HEK293 (cell line): ENCODE measurements around the gene ADGRB3.
"Not testable (repeated sequence)": the region's sequence is repeated elsewhere in the genome, so short reads cannot be mapped to it uniquely, and the experiment has no call there.

ENCODE experiments used
- CTCF ChIA-PET: fragments of 350-600 bp; formaldehyde crosslinking; extraction: SDS; loops from one replicate; lab custom pipeline; 2021; ENCODE audit warnings: antibody characterized with exemption; lab: Yijun Ruan, JAX
- POLR2A ChIA-PET: fragments of 300-600 bp; formaldehyde crosslinking; extraction: SDS; loops from one replicate; lab custom pipeline; 2020; ENCODE audit warnings: antibody characterized with exemption, inconsistent platforms; lab: Yijun Ruan, JAX
- H3K27ac ChIP-seq: fragments of 200-500 bp; sonication (Bioruptor generic); 2 replicates; pipeline ENCODE4 v1.5.1; 2014; ENCODE audit warnings: low read depth, low read length, control low read depth, inconsistent platforms; ENCODE audit errors: extremely low read depth
- H3K36me3 ChIP-seq, 2 experiments: fragments of 200-500 bp in 1 of 2; sonication (Bioruptor generic) in 1 of 2; 1 replicate in 1 of 2; 2 replicates in 1 of 2; pipeline ENCODE4 v1.5.1; 2014 to 2017; ENCODE audit warnings: inconsistent platforms in 2 of 2, low read length in 2 of 2; ENCODE audit not compliant: control insufficient read depth in 2 of 2, insufficient read depth in 1 of 2
- H3K4me1 ChIP-seq: fragments of 200-500 bp; sonication (Bioruptor generic); 2 replicates; pipeline ENCODE4 v1.5.1; 2014; ENCODE audit warnings: mild to moderate bottlenecking, low read length, inconsistent platforms; ENCODE audit not compliant: control insufficient read depth, insufficient read depth
- H3K4me3 ChIP-seq: 2 replicates; pipeline ENCODE4 v1.5.1; 2011; ENCODE audit warnings: low read depth, mild to moderate bottlenecking, control low read depth, low read length, moderate library complexity
- H3K9me3 ChIP-seq: fragments of 200-500 bp; sonication (Bioruptor generic); 2 replicates; pipeline ENCODE4 v1.5.1; 2014; ENCODE audit warnings: low read depth, low read length, inconsistent platforms; ENCODE audit not compliant: control insufficient read depth, insufficient read depth
- BCL11B ChIP-seq: fragments of 450-650 bp; formaldehyde crosslinking; IDR thresholded peaks from 2 replicates; pipeline ENCODE4 v1.5.1; 2016; ENCODE audit warnings: low read depth, missing biosample characterization, missing genetic modification characterization
- HIC1 ChIP-seq: fragments of 450-650 bp; formaldehyde crosslinking; IDR thresholded peaks from 2 replicates; pipeline ENCODE4 v1.5.1; 2016; ENCODE audit warnings: missing biosample characterization, missing genetic modification characterization
- IKZF3 ChIP-seq: fragments of 450-650 bp; IDR thresholded peaks from 2 replicates; pipeline ENCODE4 v1.5.0; 2018; ENCODE audit warnings: missing biosample characterization, mild to moderate bottlenecking, missing genetic modification characterization, moderate library complexity
- TCF7L2 ChIP-seq: IDR thresholded peaks from 2 replicates; pipeline ENCODE4 v1.6.1; 2011; ENCODE audit warnings: low read depth, mild to moderate bottlenecking, inconsistent platforms, low read length, moderate library complexity, borderline replicate concordance
- ZBTB11 ChIP-seq: fragments of 450-650 bp; formaldehyde crosslinking; conservative IDR thresholded peaks from 2 replicates; pipeline ENCODE4 v1.5.1; 2016; ENCODE audit warnings: low read depth, missing biosample characterization, missing genetic modification characterization
- ZFHX2 ChIP-seq: fragments of 450-650 bp; formaldehyde crosslinking; conservative IDR thresholded peaks from 2 replicates; pipeline ENCODE4 v1.5.1; 2016; ENCODE audit warnings: missing biosample characterization, missing genetic modification characterization
- ZFP37 ChIP-seq: fragments of 450-650 bp; formaldehyde crosslinking; IDR thresholded peaks from 2 replicates; pipeline ENCODE4 v1.5.1; 2016; ENCODE audit warnings: missing biosample characterization, missing genetic modification characterization
- ZNF138 ChIP-seq: fragments of 450-650 bp; formaldehyde crosslinking; IDR thresholded peaks from 2 replicates; pipeline ENCODE4 v1.5.1; 2016; ENCODE audit warnings: missing biosample characterization, missing genetic modification characterization, borderline replicate concordance
- ZNF184 ChIP-seq: fragments of 450-650 bp; IDR thresholded peaks from 2 replicates; pipeline ENCODE4 v1.5.1; 2018; ENCODE audit warnings: missing biosample characterization, mild to moderate bottlenecking, missing genetic modification characterization
- ZNF2 ChIP-seq: fragments of 450-650 bp; formaldehyde crosslinking; IDR thresholded peaks from 2 replicates; pipeline ENCODE4 v1.5.1; 2016; ENCODE audit warnings: missing biosample characterization, missing genetic modification characterization
- ZNF488 ChIP-seq: fragments of 450-650 bp; formaldehyde crosslinking; IDR thresholded peaks from 2 replicates; pipeline ENCODE4 v1.5.1; 2016; ENCODE audit warnings: missing biosample characterization, missing genetic modification characterization
- ZNF530 ChIP-seq: fragments of 450-650 bp; formaldehyde crosslinking; IDR thresholded peaks from 2 replicates; pipeline ENCODE4 v1.5.1; 2016; ENCODE audit warnings: low read depth, missing biosample characterization, missing genetic modification characterization
- ZNF549 ChIP-seq: fragments of 450-650 bp; IDR thresholded peaks from 2 replicates; pipeline ENCODE4 v1.5.1; 2018; ENCODE audit warnings: missing biosample characterization, missing genetic modification characterization, mild to moderate bottlenecking, inconsistent platforms, moderate library complexity
- ZNF561 ChIP-seq: fragments of 450-650 bp; IDR thresholded peaks from 2 replicates; pipeline ENCODE4 v1.5.1; 2018; ENCODE audit warnings: missing biosample characterization, missing genetic modification characterization, borderline replicate concordance
- ZNF585B ChIP-seq: fragments of 450-650 bp; formaldehyde crosslinking; IDR thresholded peaks from 2 replicates; pipeline ENCODE4 v1.5.1; 2016; ENCODE audit warnings: missing biosample characterization, missing genetic modification characterization
- ZNF610 ChIP-seq: fragments of 450-650 bp; formaldehyde crosslinking; IDR thresholded peaks from 2 replicates; pipeline ENCODE4 v1.5.1; 2016; ENCODE audit warnings: missing biosample characterization, missing genetic modification characterization, borderline replicate concordance
- ZNF658 ChIP-seq: fragments of 450-650 bp; formaldehyde crosslinking; IDR thresholded peaks from 2 replicates; pipeline ENCODE4; 2016; ENCODE audit warnings: missing biosample characterization, missing genetic modification characterization
- ZNF701 ChIP-seq: fragments of 450-650 bp; formaldehyde crosslinking; IDR thresholded peaks from 2 replicates; pipeline ENCODE4 v1.5.1; 2016; ENCODE audit warnings: missing biosample characterization, missing genetic modification characterization
- ZNF707 ChIP-seq: fragments of 450-650 bp; formaldehyde crosslinking; IDR thresholded peaks from 2 replicates; pipeline ENCODE4 v1.5.1; 2016; ENCODE audit warnings: missing biosample characterization, missing genetic modification characterization

The ADGRB3 gene

GRCh38 chr6:69424581-69424980 is 789.5 kb downstream of the ADGRB3 start (continued):
- TF ChIP-seq ZBTB11: no peak
- no peak for TF ChIP-seq ZNF488 (tag by site-specific recombination)
- TF ChIP-seq IKZF3 (tag by site-specific recombination): no peak
- no peak for TF ChIP-seq ZNF184
- no peak for TF ChIP-seq BCL11B (tag by site-specific recombination)
- TF ChIP-seq HIC1 (tag by site-specific recombination): no peak
- no peak for TF ChIP-seq ZFP37 (tag by site-specific recombination)
- no peak for TF ChIP-seq ZNF658 (tag by site-specific recombination)
- TF ChIP-seq ZNF561: no peak
- TF ChIP-seq ZNF138 (tag by site-specific recombination): no peak
- TF ChIP-seq ZNF549 (tag by site-specific recombination): no peak
- TF ChIP-seq ZNF2 (tag by site-specific recombination): no peak

- Histone ChIP-seq H3K9me3 (no peaks in the 10 kb centered on the region), H3K4me1 (no peaks in the 10 kb centered on the region), H3K36me3 (no peaks in the 10 kb centered on the region), H3K4me3 (no peak overlapping the region), H3K27ac (no peak overlapping the region)
- POLR2A ChIA-PET: no interaction called here
- CTCF ChIA-PET: interaction anchor here (0.7 kb wide), 2 partner anchors 79 to 739 kb away, joined by 3 read pairs; no protein-coding TSS in a partner anchor
- TF ChIP-seq ZNF610 (no peak), TCF7L2 (no peak), ZNF707 (tag by site-specific recombination) (no peak), ZFHX2 (no peak), ZNF530 (tag by site-specific recombination) (no peak), ZNF585B (tag by site-specific recombination) (no peak), ZNF701 (tag by site-specific recombination) (no peak)
Observed at GRCh38 chr6:69427882-69428281, 792.8 kb downstream of the ADGRB3 start.

- H3K4me1 ChIP-seq, CTCF ChIA-PET, H3K36me3 ChIP-seq, H3K4me3 ChIP-seq, H3K27ac ChIP-seq, H3K9me3 ChIP-seq, POLR2A ChIA-PET: not testable (repeated sequence)
Observed at GRCh38 chr6:69432168-69432567, 797.1 kb downstream of the ADGRB3 start.

- H3K4me3 ChIP-seq, H3K27ac ChIP-seq, H3K36me3 ChIP-seq, H3K4me1 ChIP-seq, H3K9me3 ChIP-seq, POLR2A ChIA-PET, CTCF ChIA-PET: not testable (repeated sequence)
Observed at GRCh38 chr6:69433116-69433515, 798.0 kb downstream of the ADGRB3 start.
